Measurements from ENCODE around the gene SHC3. TPM values are rescaled to one million over a fixed set of nuclear protein-coding genes. Genes with fewer than 3 reads are reported as not detected.
A peak's percentile ranks its signal among the peaks of the same experiment; 100 is the strongest.

The SHC3 gene
- total RNA-seq, 4 donors from 2014 or later, result 2.3 to 4.9 (median 4.8) TPM

- Histone ChIP-seq H3K36me3 (no peaks in the 10 kb centered on the region), H3K9me3 (no peaks in the 10 kb centered on the region), H3K4me1 (peaks cover 0 to 7% (median 0%) of the 10 kb centered on the region in 3 donors), H3K27ac (peak overlapping the region in 1 of 4 donors; percentile 18), H3K27me3 (peaks cover 44% of the 10 kb centered on the region), H3K4me3 (no peak overlapping the region)
- ATAC-seq, result no peak
- TF ChIP-seq CTCF (IDR thresholded peaks at IDR 0.05) (peak in 1 of 4 experiments; percentile 20), POLR2A (IDR thresholded peaks at IDR 0.05) (no peak)
- WGBS, 2 donors (ENCODE audit: low coverage in 1 of 2), result 76% methylated on average over 4 of the region's 4 CpGs; no CpG with 5 or more reads in 1 of the 2 donors
These were observed 6.9 kb downstream of the SHC3 start for GRCh38 chr9:89171693-89172092.

- Histone ChIP-seq H3K27ac (peak overlapping the region in 1 of 4 donors; percentile 18), H3K4me3 (no peak overlapping the region), H3K4me1 (peaks cover 0 to 7% (median 0%) of the 10 kb centered on the region in 3 donors), H3K27me3 (peaks cover 40% of the 10 kb centered on the region), H3K9me3 (no peaks in the 10 kb centered on the region), H3K36me3 (no peaks in the 10 kb centered on the region)
- TF ChIP-seq CTCF (IDR thresholded peaks at IDR 0.05) (no peak), POLR2AphosphoS5 (IDR thresholded peaks at IDR 0.05) (no peak), POLR2A (IDR thresholded peaks at IDR 0.05) (no peak), EP300 (IDR thresholded peaks at IDR 0.05) (no peak)
- WGBS, 2 donors (ENCODE audit: low coverage in 1 of 2), result 44 to 48% methylated on average over 3 of the region's 3 CpGs
- no peak for ATAC-seq
These were observed 7.4 kb downstream of the SHC3 start for GRCh38 chr9:89171231-89171630.

- ATAC-seq, result peak; percentile 71
- WGBS, 2 donors (ENCODE audit: low coverage in 1 of 2), result 87 to 93% methylated on average over 3 of the region's 9 CpGs
These were observed 9.5 kb downstream of the SHC3 start for GRCh38 chr9:89168901-89169813.

DNA sequence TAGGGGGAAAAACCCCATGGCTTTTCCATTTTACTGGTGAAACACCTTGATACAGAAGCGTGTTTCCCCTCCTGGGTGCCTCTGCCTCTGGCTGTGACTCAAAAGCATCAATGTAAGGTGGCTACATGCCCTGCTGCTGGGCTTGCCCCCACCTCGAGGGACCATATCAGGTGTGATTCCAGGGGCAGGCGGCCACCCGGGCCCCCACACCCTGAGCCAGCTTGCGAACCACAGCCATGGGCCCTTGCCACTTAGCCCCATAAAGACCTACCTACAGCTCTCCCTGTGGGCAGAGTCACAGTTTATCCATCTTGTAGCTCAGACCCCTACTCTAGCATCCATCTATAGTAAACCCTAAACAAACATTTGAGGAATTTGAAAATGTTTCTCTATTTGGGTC is 10.8 kb downstream of the SHC3 start:
- Histone ChIP-seq H3K36me3 (no peaks in the 10 kb centered on the region), H3K27ac (no peak overlapping the region), H3K4me3 (no peak overlapping the region), H3K4me1 (peaks cover 0 to 7% (median 0%) of the 10 kb centered on the region in 3 donors), H3K9me3 (no peaks in the 10 kb centered on the region), H3K27me3 (peaks cover 9% of the 10 kb centered on the region)
- no peak for TF ChIP-seq POLR2AphosphoS5 (IDR thresholded peaks at IDR 0.05)
- no peak for ATAC-seq
- WGBS, 2 donors (ENCODE audit: low coverage in 1 of 2), result 80% methylated on average over 3 of the region's 5 CpGs; no CpG with 5 or more reads in 1 of the 2 donors

More at GRCh38 chr9:89168901-89169813, 9.5 kb downstream of the SHC3 start:
- Histone ChIP-seq H3K27ac (peak overlapping the region in 3 of 4 donors; percentile 43 to 53 (median 43)), H3K27me3 (peaks cover 19% of the 10 kb centered on the region), H3K4me3 (no peak overlapping the region), H3K36me3 (no peaks in the 10 kb centered on the region), H3K4me1 (peaks cover 0 to 7% (median 0%) of the 10 kb centered on the region in 3 donors), H3K9me3 (no peaks in the 10 kb centered on the region)
- TF ChIP-seq EP300 (IDR thresholded peaks at IDR 0.05), result no peak
- no peak for TF ChIP-seq POLR2AphosphoS5 (IDR thresholded peaks at IDR 0.05)
- TF ChIP-seq CTCF (IDR thresholded peaks at IDR 0.05), result no peak
- TF ChIP-seq POLR2A (IDR thresholded peaks at IDR 0.05), result no peak

DNA sequence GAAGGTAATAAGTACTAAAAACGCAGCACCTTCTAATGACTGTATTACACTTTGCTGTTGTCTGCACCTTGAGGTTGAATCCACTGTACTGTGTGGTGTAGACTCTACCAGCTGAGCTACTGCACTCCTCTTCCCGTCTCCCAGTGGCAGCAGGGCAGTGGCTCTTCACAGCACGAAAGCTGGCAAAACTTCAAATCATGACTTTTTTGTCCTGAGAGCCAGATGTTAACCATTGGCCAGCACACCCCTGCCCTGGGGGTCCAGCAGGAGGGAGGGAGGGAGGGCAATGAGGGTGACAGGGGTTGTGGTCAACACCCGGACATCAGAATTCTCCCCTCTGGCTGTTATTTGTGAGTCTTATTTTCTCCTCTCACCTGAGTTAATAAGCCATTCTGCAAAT is 11.8 kb downstream of the SHC3 start:
- 41 to 55% methylated on average over 4 of the region's 4 CpGs for WGBS, 2 donors (ENCODE audit: low coverage in 1 of 2)
- Histone ChIP-seq H3K27me3 (peaks cover 2% of the 10 kb centered on the region), H3K9me3 (no peaks in the 10 kb centered on the region), H3K4me3 (no peak overlapping the region), H3K27ac (no peak overlapping the region), H3K36me3 (no peaks in the 10 kb centered on the region), H3K4me1 (peaks cover 0 to 5% (median 0%) of the 10 kb centered on the region in 3 donors)
- TF ChIP-seq EP300 (IDR thresholded peaks at IDR 0.05), result no peak
- no peak for TF ChIP-seq POLR2A (IDR thresholded peaks at IDR 0.05)
- no peak for TF ChIP-seq POLR2AphosphoS5 (IDR thresholded peaks at IDR 0.05)
- TF ChIP-seq CTCF (IDR thresholded peaks at IDR 0.05), result no peak
- ATAC-seq, result no peak

Measured in gastroesophageal sphincter (tissue), 4 donors.